Skeletal muscle satellite cell (primary cell): ENCODE data around the gene HMX1.

Source experiments
- H3K27me3 ChIP-seq: 2 replicates; pipeline ENCODE4 v1.7.0; 2013; ENCODE audit warnings: low read length; ENCODE audit not compliant: control insufficient read depth, insufficient read depth
- H3K36me3 ChIP-seq: 2 replicates; pipeline ENCODE4 v1.7.0; 2013; ENCODE audit warnings: mild to moderate bottlenecking, control low read depth, low read length; ENCODE audit not compliant: insufficient read depth
- H3K4me1 ChIP-seq: 2 replicates; pipeline ENCODE4 v1.7.0; 2013; ENCODE audit warnings: low read length; ENCODE audit not compliant: control insufficient read depth, insufficient read depth
- H3K4me2 ChIP-seq: 2 replicates; pipeline ENCODE4 v1.7.0; 2013; ENCODE audit warnings: mild to moderate bottlenecking, low read length
- H3K4me3 ChIP-seq: 2 replicates; pipeline ENCODE4 v1.7.0; 2013; ENCODE audit warnings: low read length
- H3K9ac ChIP-seq: 2 replicates; pipeline ENCODE4 v1.7.0; 2013; ENCODE audit warnings: mild to moderate bottlenecking, low read depth, low read length, moderate library complexity
- H3K9me3 ChIP-seq: replicated peaks from 2 replicates; pipeline ENCODE4 v1.7.0; 2013; ENCODE audit warnings: mild to moderate bottlenecking, control low read depth, low read length

HMX1 gene

GRCh38 chr4:8914461-8915171, 43.0 kb upstream of the HMX1 start:
- no peaks in the 10 kb centered on the region for H3K27me3 ChIP-seq
- no peak overlapping the region for H3K4me2 ChIP-seq
- H3K4me1 ChIP-seq, result no peaks in the 10 kb centered on the region
- no peaks in the 10 kb centered on the region for H3K9me3 ChIP-seq
- no peak overlapping the region for H3K4me3 ChIP-seq
- H3K9ac ChIP-seq, result no peak overlapping the region
- H3K36me3 ChIP-seq, result no peaks in the 10 kb centered on the region

- no peaks in the 10 kb centered on the region for H3K27me3 ChIP-seq
- no peaks in the 10 kb centered on the region for H3K36me3 ChIP-seq
- H3K9ac ChIP-seq, result no peak overlapping the region
- H3K4me2 ChIP-seq, result no peak overlapping the region
- H3K4me1 ChIP-seq, result no peaks in the 10 kb centered on the region
- H3K4me3 ChIP-seq, result no peak overlapping the region
- H3K9me3 ChIP-seq, result no peaks in the 10 kb centered on the region
Observed at GRCh38 chr4:8913858-8914460, 42.3 kb upstream of the HMX1 start.

DNA sequence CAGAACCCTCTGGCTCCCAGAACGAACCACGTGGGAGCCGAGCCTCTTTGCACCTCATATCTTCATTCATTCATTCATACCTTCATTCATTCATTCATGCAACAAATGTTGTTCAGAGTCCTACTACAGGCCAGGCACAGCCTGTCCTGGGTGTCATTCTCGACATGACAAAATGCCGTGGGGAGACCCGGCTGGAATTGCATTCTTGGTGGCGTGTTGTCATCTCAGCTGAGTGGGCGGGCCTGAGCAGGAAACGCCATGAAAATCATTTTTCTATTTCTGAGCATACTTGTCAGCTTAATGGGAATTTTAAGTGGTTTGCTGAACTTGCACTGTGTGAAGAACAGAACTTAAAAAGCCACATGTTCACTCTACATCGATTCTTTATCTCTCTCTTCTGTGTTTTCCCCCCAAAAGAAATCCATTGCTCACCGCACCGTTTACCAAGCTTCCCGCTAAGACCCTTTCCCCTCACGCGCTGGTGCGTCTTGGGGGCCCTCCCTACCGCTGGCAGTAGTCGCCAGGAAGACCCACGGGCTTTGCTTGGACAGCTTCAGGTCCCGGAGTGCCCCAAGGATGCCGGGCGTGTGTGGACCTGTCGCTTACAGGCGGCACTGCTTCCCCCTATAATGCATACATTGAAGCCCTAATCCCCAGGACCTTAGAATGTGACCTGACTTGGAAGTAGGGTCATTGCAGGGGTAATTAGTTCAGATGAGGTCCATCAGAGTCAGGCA, 41.6 kb upstream of the HMX1 start:
- Histone ChIP-seq H3K9ac (no peak overlapping the region), H3K4me2 (no peak overlapping the region), H3K9me3 (no peaks in the 10 kb centered on the region), H3K36me3 (no peaks in the 10 kb centered on the region), H3K4me3 (no peak overlapping the region), H3K27me3 (no peaks in the 10 kb centered on the region), H3K4me1 (no peaks in the 10 kb centered on the region)

GRCh38 chr4:8912506-8912905, 40.9 kb upstream of the HMX1 start:
- H3K4me2 ChIP-seq, result no peak overlapping the region
- no peak overlapping the region for H3K9ac ChIP-seq
- no peaks in the 10 kb centered on the region for H3K4me1 ChIP-seq
- H3K4me3 ChIP-seq, result no peak overlapping the region
- no peaks in the 10 kb centered on the region for H3K9me3 ChIP-seq
- H3K27me3 ChIP-seq, result no peaks in the 10 kb centered on the region
- no peaks in the 10 kb centered on the region for H3K36me3 ChIP-seq

GRCh38 chr4:8912089-8912455, 40.4 kb upstream of the HMX1 start:
- Histone ChIP-seq H3K4me2 (no peak overlapping the region), H3K4me3 (no peak overlapping the region), H3K9me3 (no peaks in the 10 kb centered on the region), H3K4me1 (no peaks in the 10 kb centered on the region), H3K36me3 (no peaks in the 10 kb centered on the region), H3K9ac (no peak overlapping the region), H3K27me3 (no peaks in the 10 kb centered on the region)

DNA sequence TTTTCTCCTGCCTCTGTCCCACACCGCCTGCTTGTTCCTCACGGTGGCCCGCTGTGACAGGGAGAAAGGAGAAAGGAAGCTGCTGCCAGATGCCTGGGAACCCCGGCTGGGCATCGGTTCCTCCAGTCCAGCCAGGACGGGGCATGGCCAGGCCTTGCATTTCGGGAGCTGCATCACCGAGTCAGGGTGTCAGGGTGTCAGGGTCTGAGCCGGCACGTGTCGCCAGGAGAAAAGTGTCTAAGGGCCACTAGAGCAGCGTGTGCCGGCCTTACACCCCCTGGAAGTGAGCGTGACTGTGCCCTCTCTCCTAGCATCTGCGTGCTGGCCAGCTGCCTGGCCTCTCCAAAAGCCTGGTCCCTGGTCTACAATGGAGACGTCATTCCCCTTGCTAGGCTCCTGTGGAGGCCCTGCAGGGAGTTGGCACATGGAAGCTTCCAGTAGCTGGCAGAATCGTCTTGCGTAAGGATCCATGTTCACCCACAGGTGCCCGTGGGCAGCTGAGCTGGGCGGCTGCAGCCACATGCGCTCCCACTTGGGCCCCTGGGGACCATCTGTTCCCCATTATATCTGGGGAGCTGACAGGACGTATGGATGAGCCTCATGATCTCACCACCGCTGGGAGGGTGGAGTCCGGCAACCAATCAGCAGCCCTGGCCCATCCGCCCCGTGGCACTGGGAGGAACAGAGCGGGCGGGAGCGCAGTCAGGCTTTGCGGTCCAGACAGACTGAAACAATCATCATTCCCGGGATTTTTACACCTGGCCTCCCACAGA, 39.9 kb upstream of the HMX1 start:
- Histone ChIP-seq H3K9me3 (no peaks in the 10 kb centered on the region), H3K36me3 (no peaks in the 10 kb centered on the region), H3K4me2 (no peak overlapping the region), H3K4me1 (no peaks in the 10 kb centered on the region), H3K9ac (no peak overlapping the region), H3K4me3 (no peak overlapping the region), H3K27me3 (no peaks in the 10 kb centered on the region)

- H3K4me3 ChIP-seq, result no peak overlapping the region
- no peak overlapping the region for H3K9ac ChIP-seq
- H3K4me2 ChIP-seq, result no peak overlapping the region
- H3K9me3 ChIP-seq, result no peaks in the 10 kb centered on the region
- no peaks in the 10 kb centered on the region for H3K4me1 ChIP-seq
- no peaks in the 10 kb centered on the region for H3K36me3 ChIP-seq
- no peaks in the 10 kb centered on the region for H3K27me3 ChIP-seq
Observed at GRCh38 chr4:8910822-8911315, 39.2 kb upstream of the HMX1 start.

- Histone ChIP-seq H3K36me3 (no peaks in the 10 kb centered on the region), H3K4me1 (no peaks in the 10 kb centered on the region), H3K9ac (no peak overlapping the region), H3K27me3 (no peaks in the 10 kb centered on the region), H3K4me3 (no peak overlapping the region), H3K9me3 (no peaks in the 10 kb centered on the region), H3K4me2 (no peak overlapping the region)
Observed at GRCh38 chr4:8910100-8910821, 38.6 kb upstream of the HMX1 start.

DNA sequence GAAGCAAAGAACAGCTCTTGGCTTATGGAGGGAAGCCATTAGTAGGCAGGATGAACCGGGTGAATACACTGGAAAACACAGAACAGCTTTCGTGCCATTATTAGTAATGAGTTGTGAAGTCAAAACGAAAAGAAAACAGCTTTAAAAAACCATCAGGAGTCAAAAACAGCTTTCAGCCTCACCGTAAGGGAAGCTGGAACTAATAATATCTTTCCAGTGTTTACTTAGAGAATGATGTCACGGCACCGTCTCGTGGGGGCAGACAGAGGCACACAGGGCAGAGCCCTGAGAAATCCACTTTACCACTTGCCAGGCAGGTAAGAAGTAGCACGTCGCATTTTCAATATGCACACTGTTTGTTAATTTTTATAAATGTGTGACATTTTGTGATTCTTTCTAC, 37.9 kb upstream of the HMX1 start:
- no peaks in the 10 kb centered on the region for H3K9me3 ChIP-seq
- no peak overlapping the region for H3K9ac ChIP-seq
- no peak overlapping the region for H3K4me3 ChIP-seq
- no peak overlapping the region for H3K4me2 ChIP-seq
- no peaks in the 10 kb centered on the region for H3K27me3 ChIP-seq
- no peaks in the 10 kb centered on the region for H3K36me3 ChIP-seq
- no peaks in the 10 kb centered on the region for H3K4me1 ChIP-seq

DNA sequence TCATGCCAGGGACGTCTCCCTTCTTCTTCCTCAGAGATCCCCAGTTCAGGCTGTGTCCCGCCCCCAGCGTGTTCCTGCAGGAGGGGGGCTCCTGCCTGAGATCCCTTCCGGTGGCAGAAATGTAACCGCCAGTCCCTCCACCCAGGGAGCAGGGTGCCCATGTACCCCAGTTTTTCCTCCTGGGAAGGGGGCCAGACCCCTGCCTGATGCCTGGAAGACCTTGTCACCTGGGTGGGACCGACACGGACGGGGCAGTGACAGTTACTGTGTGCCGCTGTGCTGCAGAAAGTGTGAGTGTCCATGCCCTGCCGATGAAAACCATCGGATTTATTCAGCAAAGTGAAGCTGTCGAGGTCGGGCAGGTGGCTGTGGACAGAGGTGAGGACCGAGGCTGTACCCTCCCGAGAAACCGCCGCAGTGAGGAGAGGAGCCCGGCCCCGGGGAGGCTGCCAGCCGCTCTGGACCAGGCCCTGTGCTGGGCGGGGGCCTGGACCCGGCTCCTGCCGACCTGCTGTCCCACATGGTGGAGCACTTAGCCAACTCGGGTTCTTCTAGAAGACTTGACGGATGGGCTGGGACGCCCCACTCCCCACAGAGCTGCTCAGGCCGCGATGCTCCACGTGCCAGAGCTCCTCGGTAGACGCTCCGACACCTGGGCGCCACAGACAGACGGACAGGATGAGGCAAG, 36.7 kb upstream of the HMX1 start:
- Histone ChIP-seq H3K4me2 (no peak overlapping the region), H3K4me1 (no peaks in the 10 kb centered on the region), H3K36me3 (no peaks in the 10 kb centered on the region), H3K4me3 (no peak overlapping the region), H3K9me3 (no peaks in the 10 kb centered on the region), H3K9ac (no peak overlapping the region), H3K27me3 (no peaks in the 10 kb centered on the region)
